HG02981 (cell line): ENCODE measurements around the gene CDH20.

ENCODE experiments used
- ATAC-seq: cut with Tn5 transposase; IDR thresholded peaks from one replicate; pipeline ENCODE4 v1.9.1; 2021; ENCODE audit warnings: mild to moderate bottlenecking, moderate library complexity; ENCODE audit not compliant: unreplicated experiment

Gene CDH20

GRCh38 chr18:61419763-61420162, 86.5 kb downstream of the CDH20 start:
- ATAC-seq = no peak

- no peak for ATAC-seq
Measured at GRCh38 chr18:61420218-61420885, 87.1 kb downstream of the CDH20 start.

DNA sequence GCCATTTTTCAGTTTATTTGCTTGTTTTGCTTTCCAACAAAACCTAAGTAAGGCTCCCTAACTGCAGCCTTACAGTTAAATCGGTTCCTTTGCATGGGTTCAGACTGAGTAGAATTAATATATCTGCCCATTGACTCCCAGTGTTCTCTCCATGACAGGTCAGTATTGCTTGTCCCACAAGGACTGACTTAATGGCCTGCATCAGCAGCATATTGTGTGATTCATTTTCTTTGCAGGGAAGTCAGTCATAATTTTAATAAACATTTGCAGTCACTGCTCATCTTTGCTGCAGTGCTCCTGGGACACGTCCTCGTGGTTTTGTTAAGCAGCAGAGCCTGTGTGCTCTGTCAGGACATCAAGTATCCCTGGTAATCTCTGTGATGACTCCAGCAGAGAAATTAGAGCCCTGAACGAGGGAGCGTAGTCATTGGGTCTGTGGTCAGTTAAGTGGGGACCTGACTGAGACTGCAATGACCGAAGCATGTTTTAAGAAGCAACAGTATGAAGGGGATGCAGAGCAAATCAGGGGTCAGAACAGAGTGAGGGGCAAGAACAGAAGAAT, 93.3 kb downstream of the CDH20 start:
- no peak for ATAC-seq

DNA sequence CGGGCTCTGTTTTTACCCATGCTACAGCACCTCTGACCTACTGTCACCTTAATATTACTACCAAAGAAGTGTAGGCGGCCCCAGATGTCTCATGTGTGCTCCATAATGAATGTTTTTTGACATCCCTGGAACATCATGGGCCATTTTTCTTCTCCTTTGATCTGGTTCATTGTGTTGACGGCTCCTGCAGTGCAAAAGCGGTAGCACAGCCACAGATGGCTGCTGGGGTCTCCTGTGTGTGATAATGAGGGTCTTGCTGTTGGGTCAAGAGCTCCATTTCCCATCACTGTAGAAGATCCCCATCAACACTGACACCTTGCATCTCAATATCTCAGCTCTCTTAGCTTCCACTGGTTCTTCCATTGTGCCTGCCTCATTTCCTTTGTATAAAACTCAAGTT, 95.0 kb downstream of the CDH20 start:
- ATAC-seq = no peak

GRCh38 chr18:61432590-61432989, 99.4 kb downstream of the CDH20 start:
- ATAC-seq = no peak

- ATAC-seq = peak; percentile 80
Measured at GRCh38 chr18:61435064-61435652, 101.9 kb downstream of the CDH20 start.

DNA sequence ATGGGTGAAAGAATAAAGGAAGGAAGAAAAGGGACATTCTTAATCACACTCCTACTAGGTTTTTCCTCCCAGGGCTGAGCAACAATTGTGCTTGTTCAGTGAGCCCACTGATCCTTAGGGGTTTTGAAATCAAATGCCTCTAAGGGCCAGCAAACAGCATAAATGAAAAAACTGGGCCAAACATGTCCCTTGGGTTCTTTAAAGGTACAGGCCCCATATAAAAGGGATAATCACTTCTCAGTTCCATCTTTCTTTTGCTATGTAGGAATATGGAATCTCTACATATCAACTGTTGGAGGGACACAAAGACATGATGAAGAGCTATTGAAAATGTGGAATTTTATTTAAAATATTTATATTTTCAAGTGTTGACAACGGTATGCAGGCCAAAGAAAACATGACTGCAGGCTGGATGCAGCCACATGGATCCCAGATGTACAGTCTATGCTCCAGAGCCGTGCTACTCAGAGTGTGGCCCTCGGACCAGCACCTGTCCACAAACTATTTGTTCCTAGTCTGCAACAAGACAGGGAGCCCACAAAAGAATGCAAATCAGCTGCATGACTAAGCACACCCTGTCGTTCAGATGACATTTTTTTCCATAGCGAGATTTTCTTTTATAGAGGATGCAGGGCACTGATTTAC, 110.0 kb downstream of the CDH20 start:
- no peak for ATAC-seq

GRCh38 chr18:61448316-61448715, 115.1 kb downstream of the CDH20 start:
- peak; percentile 97 for ATAC-seq

DNA sequence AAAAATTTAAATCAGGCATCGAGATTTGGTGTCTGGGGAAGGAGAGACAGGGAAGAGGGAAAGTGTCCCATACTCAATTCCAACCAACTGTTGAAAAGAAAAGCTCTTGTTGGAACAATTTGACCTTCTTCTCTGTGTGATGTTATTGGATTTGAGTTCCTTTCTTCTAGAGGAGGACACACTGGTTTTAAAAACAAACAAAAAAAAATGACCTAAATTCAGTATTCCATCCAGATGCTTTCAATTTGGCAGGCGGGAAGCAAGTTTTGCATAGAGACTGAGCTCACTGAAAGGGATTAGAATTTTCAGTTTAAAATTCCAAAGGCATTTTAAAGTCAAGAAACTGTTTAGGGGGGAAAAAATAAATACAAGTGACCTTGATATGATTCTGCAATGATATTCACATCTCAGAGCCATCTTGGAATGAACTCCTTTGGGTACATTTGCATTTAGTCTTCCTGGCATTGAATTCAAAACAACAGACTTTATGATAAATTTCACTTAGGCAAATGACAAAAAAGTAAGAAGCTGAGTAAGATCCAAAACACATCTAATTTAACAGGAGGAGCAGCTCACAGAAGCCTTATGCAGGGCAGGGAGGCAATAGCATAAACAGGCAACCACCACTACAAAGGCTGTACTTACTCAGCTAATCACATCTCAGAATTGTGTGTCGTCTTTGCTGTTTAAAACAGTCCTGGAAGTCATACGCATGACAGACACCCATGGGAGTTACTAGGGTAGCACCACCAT, 126.8 kb downstream of the CDH20 start:
- ATAC-seq = no peak

DNA sequence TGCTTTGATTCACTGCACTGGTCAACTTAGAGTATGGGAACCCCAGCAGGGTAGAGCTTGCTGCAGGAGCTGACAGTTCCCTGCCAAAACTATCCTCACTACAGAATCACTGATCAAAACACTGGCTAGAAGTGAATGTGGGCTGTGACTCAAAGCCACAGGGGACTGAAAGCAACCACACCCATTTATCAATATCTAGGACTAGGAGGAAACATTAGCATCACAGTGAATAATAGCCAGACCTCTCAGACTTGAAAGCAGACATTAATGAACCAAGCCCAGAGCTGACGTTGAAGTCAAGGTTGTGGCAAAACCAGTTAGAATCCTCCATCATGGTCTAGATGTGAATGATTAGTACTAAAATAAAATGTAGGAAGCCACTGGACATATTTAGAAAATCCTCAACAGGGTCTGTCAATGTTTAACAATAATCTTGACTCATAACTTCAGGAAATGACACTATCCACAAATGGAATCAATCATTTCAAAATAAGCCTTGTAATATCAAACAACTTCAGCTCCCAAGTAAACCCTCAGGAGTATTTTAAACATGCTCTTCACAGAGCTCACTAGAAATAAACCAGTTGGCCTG, 131.4 kb downstream of the CDH20 start:
- no peak for ATAC-seq

GRCh38 chr18:61466736-61467135, 133.5 kb downstream of the CDH20 start:
- no peak for ATAC-seq

DNA sequence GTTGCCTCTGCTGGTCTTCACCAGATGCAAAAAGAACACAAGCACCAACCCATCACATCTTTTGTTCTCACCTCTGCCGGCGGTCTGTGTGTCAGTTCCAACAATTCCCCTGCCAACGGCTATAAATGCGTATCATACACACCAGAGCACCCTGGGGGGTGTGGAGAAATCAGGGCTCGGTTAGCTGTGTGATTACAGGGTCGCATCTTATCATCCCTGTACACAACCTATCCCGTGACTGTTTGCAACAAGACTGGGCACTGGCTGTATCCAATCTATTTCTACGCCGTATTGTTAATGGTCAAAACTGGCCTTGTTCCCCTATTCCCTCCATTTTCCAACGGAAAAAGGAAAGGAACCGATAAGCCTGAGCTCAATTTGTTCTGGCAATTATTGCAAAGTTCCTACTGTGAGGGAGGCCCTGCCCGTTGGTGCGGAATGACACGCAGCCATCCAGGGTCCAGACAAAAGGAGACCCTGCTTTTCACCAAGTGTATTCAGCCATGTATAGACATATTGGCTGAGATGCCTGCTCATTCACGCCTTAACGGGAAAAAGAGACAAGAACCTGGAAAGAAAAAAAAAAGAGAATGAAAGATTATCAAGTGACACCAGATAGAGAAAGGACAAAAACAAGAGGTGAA, 136.9 kb downstream of the CDH20 start:
- no peak for ATAC-seq

- ATAC-seq = no peak
Measured at GRCh38 chr18:61471541-61471940, 138.3 kb downstream of the CDH20 start.

GRCh38 chr18:61471942-61472341, 138.7 kb downstream of the CDH20 start:
- no peak for ATAC-seq

DNA sequence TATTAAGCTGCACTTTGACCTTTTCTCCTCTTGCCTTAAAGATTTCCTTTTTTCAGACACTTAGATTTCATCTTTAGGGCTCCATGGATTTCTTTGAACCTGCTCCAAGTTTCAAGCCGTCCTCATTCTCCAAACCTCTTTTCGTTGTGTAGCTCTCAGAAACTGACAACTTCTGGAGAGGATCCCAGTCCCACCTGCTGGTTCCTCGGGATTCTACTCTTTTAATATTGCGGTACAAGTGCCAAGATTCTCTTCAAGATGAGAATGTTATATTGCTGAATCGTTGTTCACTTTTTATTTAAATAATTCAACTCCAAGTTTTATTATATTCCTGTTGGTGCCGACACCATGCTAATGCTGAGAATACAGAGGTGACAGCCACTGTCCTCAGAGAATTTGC, 141.1 kb downstream of the CDH20 start:
- no peak for ATAC-seq

DNA sequence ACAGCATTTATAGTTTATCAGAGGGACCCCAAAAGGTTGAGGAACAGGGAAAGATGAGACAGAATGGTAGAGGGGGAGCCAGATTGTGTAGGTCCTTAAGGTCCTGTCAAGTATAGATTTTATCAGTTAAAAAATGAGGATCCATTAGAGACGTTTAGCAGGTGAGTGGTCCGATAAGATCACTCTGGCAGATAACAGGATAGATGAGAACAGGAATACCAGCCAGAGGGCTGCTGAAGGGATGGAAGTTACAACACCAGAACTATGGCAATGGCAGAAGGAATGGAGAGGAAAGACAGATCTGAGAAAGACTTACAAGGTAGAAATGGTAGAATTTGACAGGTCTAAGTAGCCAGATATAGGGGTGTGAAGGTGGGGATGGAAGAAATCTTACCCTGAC, 141.7 kb downstream of the CDH20 start:
- ATAC-seq = no peak

DNA sequence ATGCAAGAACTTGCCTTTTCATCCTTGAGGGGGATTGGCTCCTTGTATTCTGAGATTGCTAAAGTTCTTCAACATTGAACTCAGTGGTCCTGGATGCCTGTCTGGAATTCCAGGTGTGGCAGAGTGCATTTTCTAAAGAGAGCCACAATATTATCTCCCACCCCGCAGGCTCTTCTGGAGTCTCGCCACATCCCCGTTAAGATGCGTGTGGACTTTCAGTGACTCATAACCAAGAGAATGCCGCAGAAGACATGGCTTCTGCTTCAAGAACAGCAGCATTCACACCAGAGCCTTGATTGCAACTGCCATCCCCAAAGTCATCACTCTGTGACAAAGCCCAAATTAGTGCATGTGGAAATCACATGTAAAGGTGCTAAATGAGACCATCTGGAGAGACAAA, 142.7 kb downstream of the CDH20 start:
- no peak for ATAC-seq

GRCh38 chr18:61489334-61489733, 156.1 kb downstream of the CDH20 start:
- ATAC-seq = no peak

DNA sequence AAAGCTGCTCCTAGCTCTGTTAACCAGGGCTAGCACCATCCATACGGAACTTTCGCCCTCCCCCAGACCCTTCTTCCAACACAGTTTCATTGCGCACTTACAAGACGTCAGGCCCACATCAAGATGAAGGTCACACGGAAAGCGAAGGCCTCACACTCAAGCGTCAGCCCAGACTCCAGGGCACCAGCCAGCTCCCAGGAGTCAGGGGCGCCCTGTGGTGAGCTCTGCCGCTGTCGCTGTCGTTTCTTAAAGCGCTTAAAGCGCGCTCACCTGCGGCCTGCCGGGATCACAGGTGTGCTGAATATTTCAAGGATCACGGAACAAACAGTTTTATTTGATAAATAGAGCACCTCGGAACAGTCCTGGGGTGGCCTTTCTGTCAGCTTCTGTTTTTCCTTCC, 163.1 kb downstream of the CDH20 start:
- no peak for ATAC-seq

GRCh38 chr18:61497422-61497821, 164.2 kb downstream of the CDH20 start:
- no peak for ATAC-seq

- peak; percentile 49 for ATAC-seq
Measured at GRCh38 chr18:61502472-61502871, 169.2 kb downstream of the CDH20 start.
